Esophagus muscularis mucosa (tissue), 4 donors: ENCODE results near the gene ASXL3. TPM values are rescaled to one million over a fixed set of nuclear protein-coding genes. Genes with fewer than 3 reads are reported as not detected.

ENCODE experiments used
- DNase-seq: peaks from one replicate; pipeline ENCODE4 v3.0.0-alpha.2; 2017; ENCODE audit errors: extremely low spot score
- H3K27ac ChIP-seq, 4 donors: fragments of 200-600 bp; sonication (generic); replicated peaks in 1 of 4; 1 replicate in 3 of 4; 2 replicates in 1 of 4; pipeline ENCODE4 v1.5.1; 2016 to 2019; ENCODE audit warnings: mild to moderate bottlenecking in 1 of 4
- H3K27me3 ChIP-seq, 4 donors: fragments of 200-600 bp; sonication (generic); one replicate each; pipeline versions ENCODE4 v1.5.1 to v1.6.0; 2016 to 2019
- H3K36me3 ChIP-seq, 4 donors: fragments of 200-600 bp; sonication (generic); one replicate each; pipeline ENCODE4 v1.5.1; 2016 to 2019
- H3K4me1 ChIP-seq, 4 donors: fragments of 200-600 bp; sonication (generic); one replicate each; pipeline ENCODE4 v1.5.1; 2016 to 2019
- H3K4me3 ChIP-seq, 4 donors: fragments of 200-600 bp; sonication (generic); 1 replicate in 2 of 4; 2 replicates in 2 of 4; pipeline ENCODE4 v1.5.1; 2016 to 2019; ENCODE audit warnings: mild to moderate bottlenecking in 4 of 4, moderate library complexity in 1 of 4
- H3K9me3 ChIP-seq, 4 donors: fragments of 200-600 bp; sonication (generic); 1 replicate in 3 of 4; 2 replicates in 1 of 4; pipeline ENCODE4 v1.5.1; 2016 to 2019
- CTCF ChIP-seq, 3 experiments: fragments of 200-600 bp in 2 of 3; fragments of 450-650 bp in 1 of 3; sonication (generic) in 2 of 3; IDR thresholded peaks; one replicate each; pipeline ENCODE4 v1.5.1; 2017 to 2019; ENCODE audit warnings: antibody characterized with exemption in 3 of 3, mild to moderate bottlenecking in 2 of 3, moderate library complexity in 1 of 3
- EP300 ChIP-seq: sonication (generic); formaldehyde crosslinking; IDR thresholded peaks from one replicate; pipeline ENCODE4 v1.6.1; 2017; ENCODE audit warnings: antibody characterized with exemption
- POLR2A ChIP-seq: fragments of 450-650 bp; IDR thresholded peaks from one replicate; pipeline ENCODE4 v1.6.1; 2017; ENCODE audit warnings: antibody characterized with exemption, moderate library complexity, mild to moderate bottlenecking, low read depth
- POLR2AphosphoS5 ChIP-seq, 2 donors: sonication (generic); formaldehyde crosslinking; IDR thresholded peaks; one replicate each; pipeline ENCODE4 v1.6.1; 2017; ENCODE audit warnings: antibody characterized with exemption in 2 of 2
- WGBS: methylation state at CpG from one replicate; pipeline ENCODE4 v1.1.5; 2018; 5-methylcytosine and 5-hydroxymethylcytosine counted together
- intact Hi-C: fragments of 100-400 bp; cut with DNase I; formaldehyde crosslinking; loops from one replicate; pipeline ENCODE4 v1.15.1; 2023
- total RNA-seq, 4 donors: library from RNA; depleted of rRNA; stranded (reverse); fragments of >200 nt; gene quantifications; one replicate each; pipeline versions ENCODE4 v1.1.0 to v1.2.1, GENCODE V29; 2016

Gene ASXL3
- total RNA-seq, 4 donors from 2014 or later = 0.66 to 2.1 (median 1.1) TPM

GRCh38 chr18:33666915-33667314, 88.9 kb downstream of the ASXL3 start:
- no peaks in the 10 kb centered on the region for H3K36me3 ChIP-seq
- H3K4me3 ChIP-seq = no peak overlapping the region
- no peak for DNase-seq
- H3K27me3 ChIP-seq = no peaks in the 10 kb centered on the region
- H3K4me1 ChIP-seq = no peaks in the 10 kb centered on the region
- no peaks in the 10 kb centered on the region for H3K9me3 ChIP-seq
- H3K27ac ChIP-seq = no peak overlapping the region
- TF ChIP-seq CTCF (IDR thresholded peaks at IDR 0.05) = no peak
- TF ChIP-seq EP300 = no peak
- no peak for TF ChIP-seq POLR2A
- no peak for TF ChIP-seq POLR2AphosphoS5 (IDR thresholded peaks at IDR 0.05)
- intact Hi-C loops = no loop called here
- 94% methylated on average over 2 of the region's 2 CpGs for WGBS

GRCh38 chr18:33669589-33669988, 91.6 kb downstream of the ASXL3 start:
- intact Hi-C loops = no loop called here
- 82% methylated on average over 5 of the region's 5 CpGs for WGBS

GRCh38 chr18:33670029-33670428, 92.0 kb downstream of the ASXL3 start:
- intact Hi-C loops = no loop called here
- Histone ChIP-seq H3K4me3 (no peak overlapping the region), H3K4me1 (no peaks in the 10 kb centered on the region), H3K27me3 (no peaks in the 10 kb centered on the region), H3K27ac (no peak overlapping the region), H3K36me3 (no peaks in the 10 kb centered on the region), H3K9me3 (no peaks in the 10 kb centered on the region)
- WGBS = 90% methylated on average over 6 of the region's 6 CpGs
- TF ChIP-seq CTCF (IDR thresholded peaks at IDR 0.05) (no peak), POLR2AphosphoS5 (IDR thresholded peaks at IDR 0.05) (no peak), POLR2A (no peak), EP300 (no peak)
- no peak for DNase-seq

More at GRCh38 chr18:33669589-33669988, 91.6 kb downstream of the ASXL3 start:
- Histone ChIP-seq H3K9me3 (no peaks in the 10 kb centered on the region), H3K4me3 (no peak overlapping the region), H3K36me3 (no peaks in the 10 kb centered on the region), H3K27me3 (no peaks in the 10 kb centered on the region), H3K27ac (no peak overlapping the region), H3K4me1 (no peaks in the 10 kb centered on the region)
- no peak for DNase-seq
- TF ChIP-seq EP300 (no peak), CTCF (IDR thresholded peaks at IDR 0.05) (no peak), POLR2A (no peak)

- Histone ChIP-seq H3K36me3 (no peaks in the 10 kb centered on the region), H3K27ac (no peak overlapping the region), H3K4me3 (no peak overlapping the region), H3K27me3 (no peaks in the 10 kb centered on the region), H3K9me3 (no peaks in the 10 kb centered on the region), H3K4me1 (no peaks in the 10 kb centered on the region)
- 86% methylated on average over 4 of the region's 4 CpGs for WGBS
- intact Hi-C loops = no loop called here
- TF ChIP-seq CTCF (IDR thresholded peaks at IDR 0.05) (no peak), EP300 (no peak), POLR2A (no peak), POLR2AphosphoS5 (IDR thresholded peaks at IDR 0.05) (no peak)
- no peak for DNase-seq
Measured at GRCh38 chr18:33673689-33674088, 95.7 kb downstream of the ASXL3 start.

GRCh38 chr18:33676593-33676992, 98.6 kb downstream of the ASXL3 start:
- intact Hi-C loops = no loop called here
- WGBS = 88% methylated on average over 1 of the region's 1 CpG
- H3K4me3 ChIP-seq = no peak overlapping the region
- no peak overlapping the region for H3K27ac ChIP-seq
- DNase-seq = no peak
- no peaks in the 10 kb centered on the region for H3K4me1 ChIP-seq
- no peaks in the 10 kb centered on the region for H3K9me3 ChIP-seq
- TF ChIP-seq EP300 = no peak
- H3K27me3 ChIP-seq = no peaks in the 10 kb centered on the region
- H3K36me3 ChIP-seq = no peaks in the 10 kb centered on the region
